ENCODE measurements around the gene BRME1. TPM values are rescaled to one million over a fixed set of nuclear protein-coding genes. Genes with fewer than 3 reads are reported as not detected.

Gene BRME1
- total RNA-seq, 1 experiment from 2014 or later = 1.7 TPM

DNA sequence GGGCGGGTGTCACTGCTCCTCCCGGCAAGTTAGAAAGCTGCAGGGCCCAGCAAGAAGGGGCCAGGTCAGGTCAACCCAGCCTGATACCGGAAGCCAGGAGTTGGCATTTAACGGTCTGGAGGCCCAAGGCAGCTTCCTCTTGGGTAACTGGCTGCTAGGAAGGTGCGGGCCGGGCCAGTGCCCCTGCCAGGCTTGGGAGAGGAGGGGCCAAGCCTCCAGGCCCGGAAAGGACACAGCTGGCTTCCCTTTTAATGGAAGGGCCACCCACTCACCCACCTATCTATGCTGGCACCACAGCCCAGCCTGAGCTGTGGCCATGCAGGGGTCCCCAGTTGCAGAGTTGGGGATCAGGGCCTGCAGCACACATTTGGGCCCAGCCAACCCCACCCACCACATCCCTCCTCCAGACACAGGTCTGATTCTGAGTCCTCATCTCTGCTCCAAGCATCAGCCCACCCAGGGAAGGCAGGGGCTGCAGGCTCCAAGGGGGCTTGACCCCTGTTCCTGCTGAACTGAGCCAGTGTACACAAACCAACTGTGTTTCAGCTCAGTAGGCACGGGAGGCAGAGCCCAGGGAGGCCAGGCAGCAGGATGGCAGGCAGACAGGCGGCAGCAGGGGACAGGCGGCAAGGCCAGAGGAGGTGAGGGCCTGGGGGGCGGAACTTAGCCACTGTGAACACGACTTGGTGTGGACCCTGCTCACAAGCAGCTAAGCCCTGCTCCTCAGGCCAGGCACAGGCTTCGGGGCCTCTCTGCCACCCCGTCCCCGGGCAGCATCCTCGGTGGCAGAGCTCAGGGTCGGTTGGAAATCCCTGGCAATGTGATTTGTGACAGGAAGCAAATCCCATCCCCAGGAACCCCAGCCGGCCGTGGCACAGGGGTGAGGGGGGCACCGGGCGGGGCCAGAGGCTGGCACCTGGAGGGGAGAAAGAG lies 69.9 kb downstream of the BRME1 start:
- ATAC-seq (no peak), DNase-seq (ENCODE audit: low read depth, low spot score) (no peak)
- Histone ChIP-seq H3K9me3 (ENCODE audit: control insufficient read depth in 1 of 2, insufficient read depth in 1 of 2, low read depth in 1 of 2, low read length in 2 of 2) (no peaks in the 10 kb centered on the region), H3K4me2 (ENCODE audit: low read length) (peak overlapping the region; percentile 22), H3K36me3 (ENCODE audit: control insufficient read depth in 1 of 2, insufficient read depth in 2 of 2, low read length in 2 of 2) (peaks cover 3 to 36% of the 10 kb centered on the region in 2 experiments; a peak in 2 of 4 replicates), H3K79me2 (ENCODE audit: insufficient read depth, low read length) (peaks cover 59% of the 10 kb centered on the region), H3K4me1 (ENCODE audit: control insufficient read depth in 1 of 2, insufficient read depth in 2 of 2, low read length in 2 of 2) (peaks cover 50 to 80% of the 10 kb centered on the region in 2 experiments), H3K27ac (ENCODE audit: low read depth, low read length) (peak overlapping the region; percentile 69), H3K27me3 (ENCODE audit: insufficient read depth, low read length) (no peaks in the 10 kb centered on the region), H2AFZ (ENCODE audit: low read depth, low read length, poor library complexity, severe bottlenecking) (no peak overlapping the region), H4K20me1 (ENCODE audit: insufficient read depth) (peaks cover 12% of the 10 kb centered on the region), H3K9ac (ENCODE audit: low read length) (peak overlapping the region; percentile 42), H3K4me3 (replicated peaks in 1 of 2; ENCODE audit: low read depth in 1 of 2, low read length in 2 of 2) (no peak overlapping the region), H3K9me2 (ENCODE audit: insufficient read depth) (no peaks in the 10 kb centered on the region)
- no TSS peak for BruUV-seq (replicated peaks)
- RAD21 ChIA-PET (ENCODE audit: low non-redundant PET in 1 of 2, low total read pairs in 2 of 2, uncharacterized antibody in 2 of 2, unreplicated experiment in 2 of 2) = interaction anchor here in 1 of 2 experiments (0.6 to 2.0 kb wide), 3 partner anchors 20 to 27 kb away, joined by 5 to 8 read pairs (median 6); no protein-coding TSS in a partner anchor
- intact Hi-C loops (cut with micrococcal nuclease) = no loop called here
- POLR2A ChIA-PET = interaction anchor here (0.6 to 3.2 kb wide), 11 partner anchors 9 to 42 kb away, joined by 3 to 16 read pairs (median 5); no protein-coding TSS in a partner anchor
- CTCF ChIA-PET = interaction anchor here (0.6 to 2.7 kb wide), 3 partner anchors 11 to 202 kb away, joined by 5 to 14 read pairs (median 5); no protein-coding TSS in a partner anchor
- TF ChIP-seq SP1 (IDR thresholded peaks at IDR 0.05; ENCODE audit: low read depth) (no peak), YY1 (IDR thresholded peaks at IDR 0.05; ENCODE audit: extremely low read depth, insufficient replicate concordance, low read depth, low read length) (no peak), EZH2phosphoT487 (IDR thresholded peaks at IDR 0.05; ENCODE audit: borderline replicate concordance) (no peak), POLR2AphosphoS5 (IDR thresholded peaks at IDR 0.05; ENCODE audit: low read depth, low read length) (no peak), SIN3A (IDR thresholded peaks at IDR 0.05; ENCODE audit: low read depth) (no peak), EGR1 (IDR thresholded peaks at IDR 0.05; ENCODE audit: low read depth) (no peak), RAD21 (IDR thresholded peaks at IDR 0.05; ENCODE audit: low read depth) (no peak)
- TF ChIP-seq, protein P1, sequence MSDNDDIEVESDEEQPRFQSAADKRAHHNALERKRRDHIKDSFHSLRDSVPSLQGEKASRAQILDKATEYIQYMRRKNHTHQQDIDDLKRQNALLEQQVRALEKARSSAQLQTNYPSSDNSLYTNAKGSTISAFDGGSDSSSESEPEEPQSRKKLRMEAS (IDR thresholded peaks at IDR 0.05) = no peak
- TF ChIP-seq, protein P2, sequence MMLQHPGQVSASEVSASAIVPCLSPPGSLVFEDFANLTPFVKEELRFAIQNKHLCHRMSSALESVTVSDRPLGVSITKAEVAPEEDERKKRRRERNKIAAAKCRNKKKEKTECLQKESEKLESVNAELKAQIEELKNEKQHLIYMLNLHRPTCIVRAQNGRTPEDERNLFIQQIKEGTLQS (IDR thresholded peaks at IDR 0.05) = no peak
